DMS153 treated with DMSO at 0.1 percent for 48 hours (cell line): Measurements from ENCODE around the gene GNAI2.
"Not testable (repeated sequence)": the region's sequence is repeated elsewhere in the genome, so short reads cannot be mapped to it uniquely, and the experiment has no call there.

ENCODE experiments used
- DNase-seq: peaks from one replicate; lab custom pipeline; 2025; ENCODE audit not compliant: unreplicated experiment; lab: John Stamatoyannopoulos, UW

Gene GNAI2

GRCh38 chr3:50243543-50243895 is 7.5 kb downstream of the GNAI2 start:
- DNase-seq, result no peak

- DNase-seq, result not testable (repeated sequence)
Measured at GRCh38 chr3:50244813-50245212, 8.8 kb downstream of the GNAI2 start.

- no peak for DNase-seq
Measured at GRCh38 chr3:50245251-50245745, 9.3 kb downstream of the GNAI2 start.

GRCh38 chr3:50245831-50246516 is 10.0 kb downstream of the GNAI2 start:
- peak; percentile 24 for DNase-seq

GRCh38 chr3:50246517-50246954 is 10.5 kb downstream of the GNAI2 start:
- no peak for DNase-seq

- no peak for DNase-seq
Measured at GRCh38 chr3:50248387-50248786, 12.4 kb downstream of the GNAI2 start.

GRCh38 chr3:50249457-50249856 is 13.5 kb downstream of the GNAI2 start:
- no peak for DNase-seq

- DNase-seq, result no peak
Measured at GRCh38 chr3:50250514-50250913, 14.5 kb downstream of the GNAI2 start.

- no peak for DNase-seq
Measured at GRCh38 chr3:50251220-50251619, 15.2 kb downstream of the GNAI2 start.

- DNase-seq, result no peak
Measured at GRCh38 chr3:50254577-50255250, 18.7 kb downstream of the GNAI2 start.

- DNase-seq, result no peak
Measured at GRCh38 chr3:50255251-50255615, 19.2 kb downstream of the GNAI2 start.

GRCh38 chr3:50256978-50257890 is 21.2 kb downstream of the GNAI2 start:
- no peak for DNase-seq

- no peak for DNase-seq
Measured at GRCh38 chr3:50258029-50258680, 22.2 kb downstream of the GNAI2 start.

- no peak for DNase-seq
Measured at GRCh38 chr3:50258979-50259378, 23.0 kb downstream of the GNAI2 start.

- no peak for DNase-seq
Measured at GRCh38 chr3:50259432-50260026, 23.5 kb downstream of the GNAI2 start.

- DNase-seq, result no peak
Measured at GRCh38 chr3:50260027-50260941, 24.3 kb downstream of the GNAI2 start.

GRCh38 chr3:50260942-50261441 is 25.0 kb downstream of the GNAI2 start:
- DNase-seq, result no peak

GRCh38 chr3:50261505-50261904 is 25.5 kb downstream of the GNAI2 start:
- DNase-seq, result no peak

- not testable (repeated sequence) for DNase-seq
Measured at GRCh38 chr3:50262200-50262599, 26.2 kb downstream of the GNAI2 start.
